ENCODE data around the gene ANKLE1.

- TF ChIP-seq REST (IDR thresholded peaks at IDR 0.05; ENCODE audit: insufficient read depth in 1 of 2, low read depth in 2 of 2, low read length in 2 of 2), result no peak
- TF ChIP-seq TAF1 (IDR thresholded peaks at IDR 0.05; ENCODE audit: borderline replicate concordance, insufficient read depth, low read length), result no peak
Measured at GRCh38 chr19:17322854-17323253, 41.2 kb downstream of the ANKLE1 start.
